GM19455 (cell line): ENCODE measurements around the gene DMRT1.
"Not testable (repeated sequence)": the region's sequence is repeated elsewhere in the genome, so short reads cannot be mapped to it uniquely, and the experiment has no call there.

Experiments
- ATAC-seq: cut with Tn5 transposase; IDR thresholded peaks from one replicate; pipeline ENCODE4 v1.9.1; 2021; ENCODE audit not compliant: unreplicated experiment

DMRT1 gene

DNA sequence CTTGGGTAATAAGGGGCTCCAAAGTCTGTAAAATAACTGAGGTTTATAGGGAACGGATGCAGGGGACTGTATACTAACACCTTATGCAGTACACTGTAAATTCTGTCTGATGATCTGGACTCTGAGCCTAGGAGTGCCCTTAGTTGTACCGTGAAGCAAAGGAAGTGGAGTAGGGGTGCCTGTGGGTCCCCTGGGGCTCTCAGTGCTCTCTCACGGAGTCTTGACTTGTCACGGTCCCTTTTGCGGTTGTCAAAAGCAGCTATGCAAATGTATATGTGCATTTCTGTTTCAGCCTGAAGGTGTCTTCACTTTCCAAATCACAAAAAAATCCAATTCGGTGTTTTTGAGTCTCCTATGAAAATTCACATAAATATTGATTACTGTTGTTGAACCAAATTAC is 17.8 kb downstream of the DMRT1 start:
- ATAC-seq = peak; percentile 99

- ATAC-seq = no peak
Measured at GRCh38 chr9:860706-861105, 19.2 kb downstream of the DMRT1 start.

DNA sequence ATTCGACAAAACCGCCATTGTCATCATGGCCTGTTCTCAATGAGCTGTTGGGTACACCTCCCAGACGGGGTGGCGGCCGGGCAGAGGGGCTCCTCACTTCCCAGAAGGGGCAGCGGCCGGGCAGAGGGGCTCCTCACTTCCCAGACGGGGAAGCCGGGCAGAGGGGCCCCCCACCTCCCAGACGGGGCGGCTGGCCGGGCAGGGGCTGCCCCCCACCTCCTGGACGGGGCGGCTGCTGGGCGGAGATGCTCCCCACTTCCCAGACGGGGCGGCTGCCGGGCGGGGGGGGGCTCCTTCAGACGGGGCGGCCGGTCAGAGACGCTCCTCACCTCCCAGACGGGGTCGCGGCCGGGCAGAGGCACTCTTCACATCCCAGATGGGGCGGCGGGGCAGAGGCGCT is 20.0 kb downstream of the DMRT1 start:
- not testable (repeated sequence) for ATAC-seq

DNA sequence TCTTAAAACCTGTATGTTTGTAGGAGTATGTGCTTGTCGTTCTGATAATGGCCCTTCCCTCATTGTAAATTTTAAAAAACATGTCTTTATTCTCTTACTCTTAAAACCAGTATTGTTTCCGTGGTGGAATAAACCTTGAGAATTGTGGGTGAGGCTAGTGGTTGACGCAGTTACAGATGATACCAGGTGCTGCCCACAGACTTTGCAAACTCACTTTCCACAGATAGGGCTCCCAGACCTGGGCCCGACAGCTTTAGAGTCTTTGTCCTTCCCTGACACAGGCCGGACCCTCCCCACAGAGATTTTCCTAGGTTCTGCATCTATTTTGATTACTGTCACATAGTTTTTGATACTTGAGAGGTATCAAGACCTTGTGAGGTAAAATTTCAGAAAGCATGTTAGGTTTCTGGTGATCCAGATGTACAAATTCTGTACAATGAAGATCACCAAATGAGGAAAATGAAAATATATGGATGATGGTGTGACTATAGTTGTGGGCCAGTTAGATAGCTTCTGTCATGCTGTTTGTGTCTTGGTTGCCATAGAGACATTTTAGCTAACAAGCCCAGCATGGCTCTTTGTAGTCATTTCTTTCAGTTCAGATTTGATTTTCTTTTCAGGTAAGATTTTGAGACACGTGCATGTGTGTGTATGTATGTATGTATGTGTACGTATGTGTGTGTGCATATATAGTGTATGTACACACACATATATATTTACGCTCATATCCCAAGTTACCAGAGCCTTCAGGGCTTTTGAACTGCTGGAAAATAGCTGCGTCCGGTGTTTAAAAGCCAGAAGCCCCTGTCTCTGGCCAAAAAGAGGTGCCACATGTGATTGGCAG is 33.8 kb downstream of the DMRT1 start:
- no peak for ATAC-seq

DNA sequence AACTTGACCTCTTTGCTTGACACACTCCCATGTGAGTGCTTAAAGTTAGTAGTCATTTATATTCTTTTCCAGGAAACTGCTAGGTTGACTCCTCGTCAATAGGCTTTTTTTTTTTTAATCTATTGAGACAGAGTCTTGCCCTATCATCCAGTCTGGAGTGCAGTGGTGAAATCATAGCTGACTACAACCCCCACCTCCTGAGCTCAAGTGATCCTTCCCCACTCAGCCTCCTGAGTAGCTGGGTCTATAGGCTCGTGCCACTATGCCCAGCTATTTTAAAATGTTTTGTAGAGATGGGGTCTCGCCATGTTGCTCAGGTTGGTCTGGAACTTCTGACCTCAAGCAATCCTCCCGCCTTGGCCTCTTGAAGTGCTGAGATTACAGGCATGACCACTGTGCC is 34.9 kb downstream of the DMRT1 start:
- no peak for ATAC-seq

DNA sequence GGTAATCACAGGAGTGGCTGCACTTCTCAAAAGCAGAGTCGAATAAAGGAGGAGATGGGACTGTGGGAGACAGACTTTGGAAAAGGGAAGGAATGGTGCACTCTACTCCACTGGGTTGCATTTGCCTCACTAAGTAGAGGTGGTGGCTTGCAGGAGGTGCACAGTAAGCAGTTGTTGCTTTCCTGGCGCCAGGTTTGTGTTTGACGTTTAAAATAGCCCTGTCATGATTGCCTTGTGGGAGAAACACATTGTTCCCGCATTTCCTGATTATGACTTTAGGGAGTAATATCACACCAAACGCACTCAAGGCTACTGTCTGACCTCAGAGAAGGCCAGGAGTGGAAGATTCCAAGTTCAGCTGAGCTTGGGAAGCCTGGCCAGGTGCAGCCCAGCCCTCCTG is 36.7 kb downstream of the DMRT1 start:
- no peak for ATAC-seq

- no peak for ATAC-seq
Measured at GRCh38 chr9:880725-881124, 39.2 kb downstream of the DMRT1 start.

- ATAC-seq = no peak
Measured at GRCh38 chr9:882416-882924, 41.0 kb downstream of the DMRT1 start.

DNA sequence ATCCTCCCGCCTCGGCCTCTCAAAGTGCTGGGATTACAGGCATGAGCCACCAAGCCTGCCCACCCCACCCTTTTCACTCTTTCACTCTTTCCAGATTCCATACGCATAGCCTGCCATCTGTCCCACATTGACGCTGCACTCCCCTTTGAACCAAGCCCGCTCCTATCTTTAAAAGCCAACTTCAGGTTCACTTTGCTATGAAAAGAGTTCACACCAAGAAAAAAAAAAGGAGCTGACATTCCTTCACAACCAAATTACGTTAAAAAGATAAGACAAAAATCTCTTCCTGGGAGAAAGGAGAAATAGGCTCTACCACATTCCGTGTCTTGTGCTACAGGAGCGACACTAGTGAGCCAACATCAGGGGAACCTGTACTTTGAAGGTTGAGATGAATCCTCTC is 41.5 kb downstream of the DMRT1 start:
- no peak for ATAC-seq

DNA sequence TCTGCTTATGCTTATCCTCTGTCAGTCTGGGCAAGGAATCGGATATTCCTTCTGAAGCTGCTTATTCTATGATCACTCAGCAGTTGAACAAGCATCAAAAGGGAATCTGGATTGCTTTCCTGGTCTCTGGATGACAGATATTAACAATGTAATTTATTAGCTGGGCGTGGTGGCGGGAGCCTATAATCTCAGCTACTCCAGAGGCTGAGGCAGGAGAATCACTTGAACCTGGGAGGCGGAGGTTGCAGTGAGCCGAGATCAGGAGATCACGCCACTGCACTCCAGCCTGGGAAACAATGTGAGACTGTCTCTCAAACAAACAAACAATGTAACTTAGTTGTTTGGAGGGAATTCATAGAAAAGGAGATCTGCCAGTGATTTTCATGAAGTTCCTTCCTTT is 45.4 kb downstream of the DMRT1 start:
- ATAC-seq = no peak

- ATAC-seq = no peak
Measured at GRCh38 chr9:892123-892522, 50.6 kb downstream of the DMRT1 start.

DNA sequence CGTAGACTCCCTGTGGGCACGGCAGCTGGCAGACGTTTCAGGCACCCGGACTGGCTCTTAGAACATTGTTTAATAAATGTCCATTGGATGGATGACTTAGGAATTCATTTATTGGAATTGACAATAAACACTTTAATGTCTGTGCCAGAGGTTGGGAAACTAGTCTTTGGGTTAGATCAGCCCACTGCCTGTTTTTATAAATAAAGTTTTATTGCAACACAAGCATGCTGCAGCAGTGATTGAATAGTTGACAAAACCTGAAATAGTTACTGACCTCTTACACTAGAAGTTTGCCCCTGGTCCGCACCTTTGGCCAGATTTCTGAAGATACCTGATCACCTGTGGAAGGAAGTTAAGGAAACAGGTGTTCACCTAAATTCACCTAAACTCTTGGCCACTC is 51.6 kb downstream of the DMRT1 start:
- ATAC-seq = no peak

GRCh38 chr9:893843-894420 is 52.4 kb downstream of the DMRT1 start:
- peak; percentile 98 for ATAC-seq

GRCh38 chr9:899440-900184 is 58.1 kb downstream of the DMRT1 start:
- ATAC-seq = peak; percentile 64

DNA sequence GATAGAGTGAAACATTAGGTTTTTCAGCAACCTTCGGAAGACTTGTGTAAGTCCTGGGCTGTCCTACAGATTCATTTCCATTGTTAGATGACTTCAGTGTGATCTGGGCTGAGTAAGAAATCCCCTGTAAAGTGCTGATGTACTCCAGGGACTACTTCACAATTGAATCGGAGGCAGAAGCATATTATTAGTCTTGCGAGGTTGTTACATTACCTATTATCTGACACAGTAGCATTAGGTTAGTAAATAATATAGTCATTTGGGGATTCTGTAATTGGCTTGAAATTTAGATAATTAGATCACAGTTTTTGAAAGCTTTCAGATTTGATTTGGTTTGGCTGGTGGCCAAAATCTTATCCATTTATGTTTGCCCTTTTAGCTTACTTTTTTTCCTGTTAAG is 62.4 kb downstream of the DMRT1 start:
- ATAC-seq = no peak

DNA sequence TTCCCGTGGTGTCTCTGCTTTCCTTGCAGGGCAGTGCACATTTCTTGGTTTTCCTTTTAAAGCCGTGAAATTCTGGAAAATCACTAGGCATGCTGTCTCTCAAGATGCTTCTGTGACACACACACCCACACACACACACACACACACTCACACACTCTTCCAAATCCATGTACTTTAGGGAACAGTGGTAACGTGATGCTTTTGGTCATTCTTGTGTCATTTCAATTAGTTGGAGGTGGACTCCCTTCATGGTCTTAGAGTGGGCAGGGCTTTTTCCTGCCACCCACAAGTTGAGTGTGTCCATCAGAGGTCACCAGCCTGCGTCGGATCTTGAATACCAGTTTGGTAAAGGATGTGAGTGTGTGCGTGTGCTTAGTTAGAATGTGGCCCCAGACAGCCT is 64.4 kb downstream of the DMRT1 start:
- ATAC-seq = no peak

DNA sequence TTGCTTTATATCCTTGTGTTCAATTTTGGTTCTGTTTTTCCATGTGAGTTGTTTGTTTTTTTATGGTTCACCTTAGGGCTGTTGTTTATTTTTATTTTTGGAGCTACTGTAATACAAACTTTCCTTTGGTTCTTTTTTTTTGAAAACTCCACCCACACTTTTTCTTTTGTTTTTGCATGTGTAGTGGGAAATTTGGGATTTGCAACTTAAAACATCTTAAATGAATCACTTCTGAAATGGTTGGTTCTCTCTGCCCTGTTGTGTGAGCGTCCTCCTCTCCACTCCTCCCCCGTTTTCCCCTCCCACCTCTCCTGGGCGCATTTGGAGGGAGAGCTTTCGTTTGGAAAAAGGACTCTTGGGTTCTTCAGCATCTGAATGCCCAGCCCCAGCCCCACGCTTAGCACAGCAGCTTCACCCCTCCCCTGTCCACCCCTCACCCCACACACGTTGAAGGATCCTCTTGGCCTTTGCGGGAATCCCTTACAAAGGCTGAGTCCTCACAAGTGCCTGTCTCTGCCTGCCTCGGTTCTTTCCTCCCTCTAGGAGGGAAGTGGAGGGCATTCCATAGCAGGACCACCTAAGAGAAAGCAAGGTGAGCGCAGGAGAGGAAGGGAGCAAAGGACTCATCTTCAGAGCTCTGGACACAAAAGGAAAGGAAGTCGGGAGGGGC is 67.2 kb downstream of the DMRT1 start:
- ATAC-seq = no peak

GRCh38 chr9:911005-911404 is 69.5 kb downstream of the DMRT1 start:
- ATAC-seq = no peak

- no peak for ATAC-seq
Measured at GRCh38 chr9:912776-913175, 71.3 kb downstream of the DMRT1 start.

DNA sequence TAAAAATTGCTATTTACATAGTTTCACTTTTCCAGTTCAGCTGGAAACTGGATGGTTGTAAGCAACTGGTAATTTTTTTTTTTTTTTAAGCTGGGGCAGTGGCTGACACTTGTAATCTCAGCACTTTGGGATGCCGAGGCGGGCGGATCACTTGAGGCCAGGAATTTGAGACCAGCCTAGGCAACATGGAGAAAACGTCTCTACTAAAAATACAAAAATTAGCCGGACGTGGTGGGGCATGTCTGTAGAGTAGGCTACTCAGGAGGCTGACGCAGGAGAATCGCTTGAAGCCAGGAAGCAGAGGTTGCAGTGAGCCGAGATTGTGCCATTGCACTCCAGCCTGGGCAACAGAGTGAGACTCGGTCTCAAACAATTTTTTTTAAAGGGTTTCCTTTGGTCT is 72.0 kb downstream of the DMRT1 start:
- ATAC-seq = not testable (repeated sequence)

- no peak for ATAC-seq
Measured at GRCh38 chr9:917730-918129, 76.2 kb downstream of the DMRT1 start.
